GM23338 (cell line): ENCODE data around the gene ING5. TPM values are rescaled to one million over a fixed set of nuclear protein-coding genes. Genes with fewer than 3 reads are reported as not detected.

Experiments
- ATAC-seq: fragments of 200-7000 bp; cut with Tn5 transposase; 3 replicates; pipeline ENCODE4 v1.9.1; 2020
- DNase-seq: peaks from one replicate; pipeline ENCODE4 v3.0.0-alpha.2; 2015; ENCODE audit warnings: low spot score
- H2AFZ ChIP-seq: fragments of 200-600 bp; sonication (generic); 2 replicates; pipeline ENCODE4 v1.8.0; 2016; ENCODE audit warnings: antibody characterized with exemption, mild to moderate bottlenecking, moderate library complexity
- H3F3A ChIP-seq: fragments of 200-600 bp; sonication (generic); replicated peaks from 2 replicates; pipeline ENCODE4 v1.8.0; 2017; ENCODE audit warnings: antibody characterized with exemption, mixed run types, low read depth
- H3K27ac ChIP-seq: fragments of 200-600 bp; sonication (generic); 2 replicates; pipeline ENCODE4 v1.6.1; 2016; ENCODE audit warnings: low read depth
- H3K27me3 ChIP-seq: fragments of 200-600 bp; sonication (generic); 2 replicates; pipeline ENCODE4 v1.8.0; 2016; ENCODE audit warnings: mild to moderate bottlenecking, mixed run types, moderate library complexity; ENCODE audit not compliant: insufficient read depth
- H3K36me3 ChIP-seq: fragments of 200-600 bp; sonication (generic); 2 replicates; pipeline ENCODE4 v1.8.0; 2016; ENCODE audit warnings: mild to moderate bottlenecking; ENCODE audit not compliant: insufficient read depth
- H3K4me1 ChIP-seq: fragments of 200-600 bp; sonication (generic); 2 replicates; pipeline ENCODE4 v1.8.0; 2016; ENCODE audit warnings: mild to moderate bottlenecking, moderate library complexity; ENCODE audit not compliant: insufficient read depth
- H3K4me2 ChIP-seq: fragments of 200-600 bp; sonication (generic); 2 replicates; pipeline ENCODE4 v1.7.1; 2017; ENCODE audit warnings: mixed run types
- H3K4me3 ChIP-seq: fragments of 200-600 bp; sonication (generic); 2 replicates; pipeline ENCODE4 v1.6.1; 2016; ENCODE audit warnings: mixed run types
- H3K79me2 ChIP-seq: fragments of 200-600 bp; sonication (generic); replicated peaks from 2 replicates; pipeline ENCODE4 v1.8.0; 2017; ENCODE audit warnings: mild to moderate bottlenecking; ENCODE audit not compliant: insufficient read depth
- H3K9me2 ChIP-seq: fragments of 200-600 bp; sonication (generic); 2 replicates; pipeline ENCODE4 v1.8.0; 2017; ENCODE audit not compliant: insufficient read depth
- H4K20me1 ChIP-seq: fragments of 200-600 bp; sonication (generic); replicated peaks from 2 replicates; pipeline ENCODE4 v1.8.0; 2017; ENCODE audit warnings: mild to moderate bottlenecking; ENCODE audit not compliant: insufficient read depth
- H3K27ac Mint-ChIP-seq: 2 replicates; pipeline ENCODE4 v1.8.0; 2020; ENCODE audit warnings: inconsistent platforms, mild to moderate bottlenecking, moderate library complexity, mixed read lengths
- H3K27me3 Mint-ChIP-seq: 3 replicates; pipeline ENCODE4 v1.8.0; 2022; ENCODE audit warnings: low read depth, mild to moderate bottlenecking, moderate library complexity, mixed read lengths, inconsistent platforms; ENCODE audit not compliant: insufficient read depth, poor library complexity
- H3K36me3 Mint-ChIP-seq: 3 replicates; pipeline ENCODE4 v1.8.0; 2021; ENCODE audit warnings: low read depth, mild to moderate bottlenecking, inconsistent platforms, moderate library complexity, mixed read lengths
- H3K4me1 Mint-ChIP-seq: 3 replicates; pipeline ENCODE4 v1.8.0; 2020; ENCODE audit warnings: mild to moderate bottlenecking, inconsistent platforms, mixed read lengths
- H3K4me3 Mint-ChIP-seq: 3 replicates; pipeline ENCODE4 v1.8.0; 2021; ENCODE audit warnings: moderate library complexity, mild to moderate bottlenecking, inconsistent platforms, mixed read lengths
- H3K9me3 Mint-ChIP-seq: 3 replicates; pipeline ENCODE4 v1.8.0; 2020; ENCODE audit warnings: moderate library complexity, mild to moderate bottlenecking, inconsistent platforms, mixed read lengths
- CREB1 ChIP-seq: fragments of 250-450 bp; sonication (Bioruptor Pico); IDR thresholded peaks from 2 replicates; pipeline ENCODE4 v1.5.0; 2020; ENCODE audit warnings: low read depth, mild to moderate bottlenecking, moderate library complexity
- EZH2 ChIP-seq: fragments of 200-600 bp; sonication (generic); IDR thresholded peaks from one replicate; pipeline ENCODE4 v1.8.0; 2017; ENCODE audit warnings: antibody characterized with exemption, mild to moderate bottlenecking, low read depth; ENCODE audit not compliant: unreplicated experiment
- JUNB ChIP-seq: IDR thresholded peaks from one replicate; pipeline ENCODE4 v1.6.1; 2016; ENCODE audit warnings: antibody characterized with exemption; ENCODE audit not compliant: unreplicated experiment
- POLR2AphosphoS5 ChIP-seq: IDR thresholded peaks from 2 replicates; pipeline ENCODE4 v1.6.1; 2016; ENCODE audit warnings: antibody characterized with exemption, low read depth
- STAT1 ChIP-seq: IDR thresholded peaks from one replicate; pipeline ENCODE4 v1.6.1; 2016; ENCODE audit warnings: antibody characterized with exemption; ENCODE audit not compliant: unreplicated experiment
- ZNF114 ChIP-seq: fragments of 250-450 bp; sonication (Bioruptor Pico); IDR thresholded peaks from 2 replicates; pipeline ENCODE4 v1.5.0; 2020; ENCODE audit warnings: mild to moderate bottlenecking, moderate library complexity
- ZNF331 ChIP-seq: fragments of 250-450 bp; sonication (Bioruptor Pico); IDR thresholded peaks from 2 replicates; pipeline ENCODE4 v1.5.0; 2020; ENCODE audit warnings: low read depth, mild to moderate bottlenecking, moderate library complexity
- polyA plus RNA-seq: library from polyadenylated mRNA; unstranded; fragments of >200 nt; fragmentation: Nextera tagmentation; extraction: Ambion mirVana; gene quantifications from 2 replicates; pipeline ENCODE4 v1.2.1, GENCODE V29; 2016
- total RNA-seq: library from RNA; depleted of rRNA; stranded (reverse); fragments of >200 nt; shearing (Covaris generic); gene quantifications from 2 replicates; pipeline ENCODE4 v1.2.3, GENCODE V29; 2014
- TF ChIP-seq, protein P1 (sequence below): IDR thresholded peaks from one replicate; pipeline ENCODE4 v1.6.1; 2018; ENCODE audit warnings: antibody characterized with exemption; ENCODE audit not compliant: unreplicated experiment
- TF ChIP-seq, protein P2 (sequence below): IDR thresholded peaks from 2 replicates; pipeline ENCODE4 v1.6.1; 2016; ENCODE audit warnings: antibody characterized with exemption
- TF ChIP-seq, protein P3 (sequence below), 2 experiments: fragments of 200-600 bp in 1 of 2; sonication (generic) in 1 of 2; conservative IDR thresholded peaks; 2 replicates each; pipeline versions ENCODE4 v1.5.1 to v1.6.1; 2016 to 2017; ENCODE audit warnings: antibody characterized with exemption in 2 of 2, low read depth in 2 of 2, mild to moderate bottlenecking in 2 of 2, moderate library complexity in 1 of 2

Gene ING5
- total and polyA plus RNA-seq, 2 experiments from 2014 or later = 25.7 to 42.5 TPM

DNA sequence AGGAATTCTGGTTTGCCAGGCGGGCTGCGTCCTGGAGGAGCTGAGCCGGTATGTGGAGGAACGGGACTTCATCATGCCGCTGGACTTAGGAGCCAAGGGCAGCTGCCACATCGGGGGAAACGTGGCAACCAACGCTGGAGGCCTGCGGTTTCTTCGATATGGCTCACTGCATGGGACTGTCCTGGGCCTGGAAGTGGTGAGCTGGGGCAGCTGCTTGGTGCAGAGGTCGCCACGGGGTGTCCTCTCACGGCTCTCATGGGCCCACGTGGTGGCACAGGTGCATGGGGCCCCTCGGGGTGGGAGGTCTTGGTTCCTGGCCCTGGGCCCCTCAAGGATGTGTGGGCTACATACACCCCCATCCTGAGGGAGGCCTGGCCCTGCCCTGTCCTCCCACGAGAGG is 41.8 kb downstream of the ING5 start (continued):
- TF ChIP-seq ZNF114 (CRISPR knock-in tag) (no peak), POLR2AphosphoS5 (no peak)
- TF ChIP-seq, protein P1, sequence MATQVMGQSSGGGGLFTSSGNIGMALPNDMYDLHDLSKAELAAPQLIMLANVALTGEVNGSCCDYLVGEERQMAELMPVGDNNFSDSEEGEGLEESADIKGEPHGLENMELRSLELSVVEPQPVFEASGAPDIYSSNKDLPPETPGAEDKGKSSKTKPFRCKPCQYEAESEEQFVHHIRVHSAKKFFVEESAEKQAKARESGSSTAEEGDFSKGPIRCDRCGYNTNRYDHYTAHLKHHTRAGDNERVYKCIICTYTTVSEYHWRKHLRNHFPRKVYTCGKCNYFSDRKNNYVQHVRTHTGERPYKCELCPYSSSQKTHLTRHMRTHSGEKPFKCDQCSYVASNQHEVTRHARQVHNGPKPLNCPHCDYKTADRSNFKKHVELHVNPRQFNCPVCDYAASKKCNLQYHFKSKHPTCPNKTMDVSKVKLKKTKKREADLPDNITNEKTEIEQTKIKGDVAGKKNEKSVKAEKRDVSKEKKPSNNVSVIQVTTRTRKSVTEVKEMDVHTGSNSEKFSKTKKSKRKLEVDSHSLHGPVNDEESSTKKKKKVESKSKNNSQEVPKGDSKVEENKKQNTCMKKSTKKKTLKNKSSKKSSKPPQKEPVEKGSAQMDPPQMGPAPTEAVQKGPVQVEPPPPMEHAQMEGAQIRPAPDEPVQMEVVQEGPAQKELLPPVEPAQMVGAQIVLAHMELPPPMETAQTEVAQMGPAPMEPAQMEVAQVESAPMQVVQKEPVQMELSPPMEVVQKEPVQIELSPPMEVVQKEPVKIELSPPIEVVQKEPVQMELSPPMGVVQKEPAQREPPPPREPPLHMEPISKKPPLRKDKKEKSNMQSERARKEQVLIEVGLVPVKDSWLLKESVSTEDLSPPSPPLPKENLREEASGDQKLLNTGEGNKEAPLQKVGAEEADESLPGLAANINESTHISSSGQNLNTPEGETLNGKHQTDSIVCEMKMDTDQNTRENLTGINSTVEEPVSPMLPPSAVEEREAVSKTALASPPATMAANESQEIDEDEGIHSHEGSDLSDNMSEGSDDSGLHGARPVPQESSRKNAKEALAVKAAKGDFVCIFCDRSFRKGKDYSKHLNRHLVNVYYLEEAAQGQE = no peak
- TF ChIP-seq, protein P2, sequence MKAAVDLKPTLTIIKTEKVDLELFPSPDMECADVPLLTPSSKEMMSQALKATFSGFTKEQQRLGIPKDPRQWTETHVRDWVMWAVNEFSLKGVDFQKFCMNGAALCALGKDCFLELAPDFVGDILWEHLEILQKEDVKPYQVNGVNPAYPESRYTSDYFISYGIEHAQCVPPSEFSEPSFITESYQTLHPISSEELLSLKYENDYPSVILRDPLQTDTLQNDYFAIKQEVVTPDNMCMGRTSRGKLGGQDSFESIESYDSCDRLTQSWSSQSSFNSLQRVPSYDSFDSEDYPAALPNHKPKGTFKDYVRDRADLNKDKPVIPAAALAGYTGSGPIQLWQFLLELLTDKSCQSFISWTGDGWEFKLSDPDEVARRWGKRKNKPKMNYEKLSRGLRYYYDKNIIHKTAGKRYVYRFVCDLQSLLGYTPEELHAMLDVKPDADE = no peak

DNA sequence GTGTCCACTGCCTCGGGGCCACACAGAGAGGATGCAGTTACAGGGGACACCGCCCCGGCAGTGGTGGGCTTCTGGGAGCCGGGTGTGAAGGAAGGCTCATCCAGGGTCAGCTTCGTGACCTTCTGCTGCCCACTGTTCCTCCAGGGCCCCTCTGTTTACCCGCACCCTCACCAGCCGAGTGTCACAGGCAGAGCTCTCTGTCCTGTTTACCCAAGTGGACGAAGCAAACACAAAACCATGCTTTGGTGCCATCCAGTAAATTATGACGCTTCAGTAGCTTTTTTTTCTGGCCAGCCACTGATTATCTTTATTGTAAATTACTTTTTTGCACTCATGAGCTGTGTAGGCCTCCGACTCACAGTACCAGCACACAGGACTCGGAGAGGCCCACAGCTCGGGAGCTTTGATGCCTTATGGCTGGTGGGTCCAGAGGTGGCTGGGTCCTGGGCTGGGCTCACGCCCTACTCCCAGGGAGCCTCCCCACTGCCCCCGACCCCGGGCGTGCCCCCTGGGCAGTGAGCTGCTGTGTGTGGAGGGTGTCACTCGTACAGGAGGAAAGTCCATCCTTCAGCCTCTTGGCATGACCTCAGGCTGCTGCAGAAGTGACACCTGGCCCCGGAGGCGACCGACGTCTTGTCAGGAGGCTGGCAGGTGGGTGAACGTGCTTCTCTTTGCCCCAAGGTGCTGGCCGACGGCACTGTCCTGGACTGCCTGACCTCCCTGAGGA is 42.4 kb downstream of the ING5 start:
- no peaks in the 10 kb centered on the region for H3K79me2 ChIP-seq
- H3K9me2 ChIP-seq = no peaks in the 10 kb centered on the region
- peaks cover 7% of the 10 kb centered on the region for H3K27me3 Mint-ChIP-seq
- no peak overlapping the region for H3K27ac Mint-ChIP-seq
- H3K36me3 ChIP-seq = no peaks in the 10 kb centered on the region
- H3K4me1 ChIP-seq = no peaks in the 10 kb centered on the region
- H4K20me1 ChIP-seq = no peaks in the 10 kb centered on the region
- H2AFZ ChIP-seq = no peak overlapping the region
- DNase-seq (no peak), ATAC-seq (no peak)
- H3K4me3 ChIP-seq = no peak overlapping the region
- no peaks in the 10 kb centered on the region for H3F3A ChIP-seq
- H3K4me3 Mint-ChIP-seq = no peak overlapping the region
- H3K27me3 ChIP-seq = no peaks in the 10 kb centered on the region
- H3K4me2 ChIP-seq = no peak overlapping the region
- H3K4me1 Mint-ChIP-seq = no peaks in the 10 kb centered on the region
- H3K27ac ChIP-seq = no peak overlapping the region
- H3K9me3 Mint-ChIP-seq = no peaks in the 10 kb centered on the region
- H3K36me3 Mint-ChIP-seq = peaks cover 25% of the 10 kb centered on the region
- TF ChIP-seq JUNB = no peak
- TF ChIP-seq, protein P1 = no peak
- no peak for TF ChIP-seq ZNF331
- TF ChIP-seq ZNF114 (CRISPR knock-in tag) = no peak
- TF ChIP-seq POLR2AphosphoS5 = no peak
- TF ChIP-seq EZH2 = no peak
- TF ChIP-seq CREB1 (CRISPR knock-in tag) = no peak
- TF ChIP-seq STAT1 = no peak
- TF ChIP-seq, protein P3, sequence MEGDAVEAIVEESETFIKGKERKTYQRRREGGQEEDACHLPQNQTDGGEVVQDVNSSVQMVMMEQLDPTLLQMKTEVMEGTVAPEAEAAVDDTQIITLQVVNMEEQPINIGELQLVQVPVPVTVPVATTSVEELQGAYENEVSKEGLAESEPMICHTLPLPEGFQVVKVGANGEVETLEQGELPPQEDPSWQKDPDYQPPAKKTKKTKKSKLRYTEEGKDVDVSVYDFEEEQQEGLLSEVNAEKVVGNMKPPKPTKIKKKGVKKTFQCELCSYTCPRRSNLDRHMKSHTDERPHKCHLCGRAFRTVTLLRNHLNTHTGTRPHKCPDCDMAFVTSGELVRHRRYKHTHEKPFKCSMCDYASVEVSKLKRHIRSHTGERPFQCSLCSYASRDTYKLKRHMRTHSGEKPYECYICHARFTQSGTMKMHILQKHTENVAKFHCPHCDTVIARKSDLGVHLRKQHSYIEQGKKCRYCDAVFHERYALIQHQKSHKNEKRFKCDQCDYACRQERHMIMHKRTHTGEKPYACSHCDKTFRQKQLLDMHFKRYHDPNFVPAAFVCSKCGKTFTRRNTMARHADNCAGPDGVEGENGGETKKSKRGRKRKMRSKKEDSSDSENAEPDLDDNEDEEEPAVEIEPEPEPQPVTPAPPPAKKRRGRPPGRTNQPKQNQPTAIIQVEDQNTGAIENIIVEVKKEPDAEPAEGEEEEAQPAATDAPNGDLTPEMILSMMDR (conservative IDR thresholded peaks at IDR 0.05; ENCODE audit: low read depth in 2 of 2) = no peak
